ENCODE results near the gene NUP85.

- TF ChIP-seq CTCF (IDR thresholded peaks at IDR 0.05) (no peak), POLR2AphosphoS5 (IDR thresholded peaks at IDR 0.05; ENCODE audit: low read depth, low read length) (no peak), REST (IDR thresholded peaks at IDR 0.05; ENCODE audit: insufficient read depth in 1 of 2, low read depth in 2 of 2, low read length in 1 of 2) (no peak)
Observed at GRCh38 chr17:75245011-75245410, 39.5 kb downstream of the NUP85 start.
